OCI-LY1 (cell line): Measurements from ENCODE around the gene SLC17A7.
"Not testable (repeated sequence)": the region's sequence is repeated elsewhere in the genome, so short reads cannot be mapped to it uniquely, and the experiment has no call there.

Experiments used
- H2AFZ ChIP-seq: fragments of 200-600 bp; sonication (generic), shearing (Covaris generic); 2 replicates; pipeline ENCODE4 v1.6.0; 2014; ENCODE audit warnings: antibody characterized with exemption, mild to moderate bottlenecking, low read length
- H3F3A ChIP-seq: fragments of 200-600 bp; sonication (generic), shearing (Covaris generic); 2 replicates; pipeline ENCODE4 v1.6.0; 2014; ENCODE audit warnings: mild to moderate bottlenecking, antibody characterized with exemption, low read length, moderate library complexity; ENCODE audit not compliant: insufficient read depth
- H3K27ac ChIP-seq: fragments of 200-600 bp; sonication (generic); 2 replicates; pipeline ENCODE4 v1.5.1; 2014; ENCODE audit warnings: low read length, mixed run types, mild to moderate bottlenecking, low read depth; ENCODE audit not compliant: poor library complexity, severe bottlenecking
- H3K27me3 ChIP-seq: fragments of 200-600 bp; sonication (generic); 2 replicates; pipeline ENCODE4 v1.6.0; 2014; ENCODE audit warnings: antibody characterized with exemption, mild to moderate bottlenecking, low read length, moderate library complexity; ENCODE audit not compliant: insufficient read depth
- H3K36me3 ChIP-seq: fragments of 200-600 bp; sonication (generic); 2 replicates; pipeline ENCODE4 v1.6.1; 2014; ENCODE audit warnings: mild to moderate bottlenecking, antibody characterized with exemption, low read length, moderate library complexity, mixed read lengths; ENCODE audit not compliant: insufficient read depth
- H3K4me1 ChIP-seq: fragments of 200-600 bp; sonication (generic); 2 replicates; pipeline ENCODE4 v1.5.1; 2014; ENCODE audit warnings: mild to moderate bottlenecking, low read length, moderate library complexity; ENCODE audit not compliant: insufficient read depth, severe bottlenecking
- H3K4me2 ChIP-seq: fragments of 200-600 bp; sonication (generic), shearing (Covaris generic); 2 replicates; pipeline ENCODE4 v1.6.1; 2014; ENCODE audit warnings: low read length
- H3K4me3 ChIP-seq: fragments of 200-600 bp; sonication (generic); 2 replicates; pipeline ENCODE4 v1.5.1; 2014; ENCODE audit warnings: low read length, low read depth, mild to moderate bottlenecking, mixed read lengths; ENCODE audit not compliant: poor library complexity, severe bottlenecking
- H3K79me2 ChIP-seq: fragments of 200-600 bp; shearing (Covaris generic); 2 replicates; pipeline ENCODE4 v1.6.1; 2016; ENCODE audit warnings: mixed run types, low read length, mixed read lengths; ENCODE audit not compliant: insufficient read depth
- H3K9ac ChIP-seq: fragments of 200-600 bp; sonication (generic), shearing (Covaris generic); 2 replicates; pipeline ENCODE4 v1.6.1; 2014; ENCODE audit warnings: mild to moderate bottlenecking, low read length, mixed read lengths
- H3K9me2 ChIP-seq: fragments of 200-600 bp; sonication (generic), shearing (Covaris generic); 2 replicates; pipeline ENCODE4 v1.6.1; 2014; ENCODE audit warnings: low read depth, mild to moderate bottlenecking, low read length, mixed read lengths
- H3K9me3 ChIP-seq: fragments of 200-600 bp; shearing (Covaris generic); 2 replicates; pipeline ENCODE4 v1.6.1; 2014; ENCODE audit warnings: low read length, mixed read lengths
- H4K20me1 ChIP-seq: fragments of 200-600 bp; sonication (generic), shearing (Covaris generic); 2 replicates; pipeline ENCODE4 v1.6.0; 2016; ENCODE audit warnings: mild to moderate bottlenecking, low read length; ENCODE audit not compliant: insufficient read depth
- EZH2 ChIP-seq: fragments of 200-600 bp; sonication (generic), shearing (Covaris generic); IDR thresholded peaks from 2 replicates; pipeline ENCODE4 v1.8.0; 2017; ENCODE audit warnings: borderline replicate concordance, mixed run types, mild to moderate bottlenecking, antibody characterized with exemption, low read length, moderate library complexity, mixed read lengths
- TF ChIP-seq, protein P1 (sequence below): fragments of 200-600 bp; sonication (generic), shearing (Covaris generic); IDR thresholded peaks from 2 replicates; pipeline ENCODE4 v1.5.1; 2017; ENCODE audit warnings: mild to moderate bottlenecking, antibody characterized with exemption, low read length, moderate library complexity, mixed read lengths

SLC17A7 gene

DNA sequence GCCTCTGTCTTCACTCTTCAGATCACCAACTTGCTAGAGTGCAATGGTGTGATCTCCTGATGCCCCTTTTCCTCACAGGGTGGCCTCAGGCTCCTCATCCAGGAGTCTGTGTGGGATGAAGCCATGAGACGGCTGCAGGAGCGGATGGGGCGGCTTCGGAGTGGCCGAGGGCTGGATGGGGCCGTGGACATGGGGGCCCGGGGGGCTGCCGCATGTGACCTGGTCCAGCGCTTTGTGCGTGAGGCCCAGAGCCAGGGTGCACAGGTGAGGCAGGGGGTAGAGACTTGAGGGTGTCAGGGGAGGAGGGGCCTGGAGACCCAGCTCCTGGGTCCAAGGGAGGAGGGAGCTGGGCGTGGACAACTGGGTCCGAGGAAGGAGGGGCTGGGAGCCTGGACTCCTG, 21.2 kb upstream of the SLC17A7 start:
- no peaks in the 10 kb centered on the region for H4K20me1 ChIP-seq
- H3K36me3 ChIP-seq, result peaks cover 10% of the 10 kb centered on the region; the same call in 1 of the 2 replicates
- H2AFZ ChIP-seq, result no peak overlapping the region
- H3K4me1 ChIP-seq, result peaks cover 14% of the 10 kb centered on the region
- no peak overlapping the region for H3K4me3 ChIP-seq
- no peaks in the 10 kb centered on the region for H3F3A ChIP-seq
- no peak overlapping the region for H3K27ac ChIP-seq
- no peaks in the 10 kb centered on the region for H3K9me2 ChIP-seq
- no peak overlapping the region for H3K9ac ChIP-seq
- no peaks in the 10 kb centered on the region for H3K79me2 ChIP-seq
- H3K4me2 ChIP-seq, result no peak overlapping the region
- TF ChIP-seq EZH2, result no peak
- TF ChIP-seq, protein P1, sequence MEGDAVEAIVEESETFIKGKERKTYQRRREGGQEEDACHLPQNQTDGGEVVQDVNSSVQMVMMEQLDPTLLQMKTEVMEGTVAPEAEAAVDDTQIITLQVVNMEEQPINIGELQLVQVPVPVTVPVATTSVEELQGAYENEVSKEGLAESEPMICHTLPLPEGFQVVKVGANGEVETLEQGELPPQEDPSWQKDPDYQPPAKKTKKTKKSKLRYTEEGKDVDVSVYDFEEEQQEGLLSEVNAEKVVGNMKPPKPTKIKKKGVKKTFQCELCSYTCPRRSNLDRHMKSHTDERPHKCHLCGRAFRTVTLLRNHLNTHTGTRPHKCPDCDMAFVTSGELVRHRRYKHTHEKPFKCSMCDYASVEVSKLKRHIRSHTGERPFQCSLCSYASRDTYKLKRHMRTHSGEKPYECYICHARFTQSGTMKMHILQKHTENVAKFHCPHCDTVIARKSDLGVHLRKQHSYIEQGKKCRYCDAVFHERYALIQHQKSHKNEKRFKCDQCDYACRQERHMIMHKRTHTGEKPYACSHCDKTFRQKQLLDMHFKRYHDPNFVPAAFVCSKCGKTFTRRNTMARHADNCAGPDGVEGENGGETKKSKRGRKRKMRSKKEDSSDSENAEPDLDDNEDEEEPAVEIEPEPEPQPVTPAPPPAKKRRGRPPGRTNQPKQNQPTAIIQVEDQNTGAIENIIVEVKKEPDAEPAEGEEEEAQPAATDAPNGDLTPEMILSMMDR, result no peak
- H3K9me3 ChIP-seq, result no peaks in the 10 kb centered on the region
- H3K27me3 ChIP-seq, result no peaks in the 10 kb centered on the region

GRCh38 chr19:49461656-49462055, 20.3 kb upstream of the SLC17A7 start:
- Histone ChIP-seq H3K4me2 (no peak overlapping the region), H3K9ac (no peak overlapping the region), H3K4me1 (peaks cover 14% of the 10 kb centered on the region), H3K27me3 (no peaks in the 10 kb centered on the region), H3K4me3 (no peak overlapping the region), H3F3A (no peaks in the 10 kb centered on the region), H3K27ac (no peak overlapping the region), H2AFZ (no peak overlapping the region), H4K20me1 (no peaks in the 10 kb centered on the region), H3K9me3 (no peaks in the 10 kb centered on the region), H3K79me2 (no peaks in the 10 kb centered on the region), H3K9me2 (no peaks in the 10 kb centered on the region), H3K36me3 (peaks cover 10% of the 10 kb centered on the region; the same call in 1 of the 2 replicates)
- no peak for TF ChIP-seq EZH2
- TF ChIP-seq, protein P1, result no peak

GRCh38 chr19:49461130-49461529, 19.8 kb upstream of the SLC17A7 start:
- not testable (repeated sequence) for H2AFZ ChIP-seq, H3K9me3 ChIP-seq, H4K20me1 ChIP-seq, H3K4me3 ChIP-seq, H3K9me2 ChIP-seq, H3K9ac ChIP-seq, H3K79me2 ChIP-seq, H3K27ac ChIP-seq, H3K4me2 ChIP-seq, H3F3A ChIP-seq, H3K36me3 ChIP-seq, H3K27me3 ChIP-seq
- peaks cover 14% of the 10 kb centered on the region for H3K4me1 ChIP-seq

GRCh38 chr19:49459388-49459787, 18.1 kb upstream of the SLC17A7 start:
- peaks cover 11% of the 10 kb centered on the region; the same call in 1 of the 2 replicates for H3K36me3 ChIP-seq
- no peaks in the 10 kb centered on the region for H3K9me3 ChIP-seq
- no peaks in the 10 kb centered on the region for H3F3A ChIP-seq
- no peak overlapping the region for H2AFZ ChIP-seq
- H3K4me1 ChIP-seq, result peaks cover 15% of the 10 kb centered on the region
- no peaks in the 10 kb centered on the region for H3K27me3 ChIP-seq
- H4K20me1 ChIP-seq, result no peaks in the 10 kb centered on the region
- H3K27ac ChIP-seq, result no peak overlapping the region
- no peaks in the 10 kb centered on the region for H3K9me2 ChIP-seq
- H3K79me2 ChIP-seq, result no peaks in the 10 kb centered on the region
- no peak overlapping the region for H3K4me2 ChIP-seq
- no peak overlapping the region for H3K9ac ChIP-seq
- H3K4me3 ChIP-seq, result no peak overlapping the region
- TF ChIP-seq EZH2, result no peak
- TF ChIP-seq, protein P1, result no peak
